ENCODE results near the gene CCDC3.
"Not testable (repeated sequence)": the region's sequence is repeated elsewhere in the genome, so short reads cannot be mapped to it uniquely, and the experiment has no call there.

Gene CCDC3

DNA sequence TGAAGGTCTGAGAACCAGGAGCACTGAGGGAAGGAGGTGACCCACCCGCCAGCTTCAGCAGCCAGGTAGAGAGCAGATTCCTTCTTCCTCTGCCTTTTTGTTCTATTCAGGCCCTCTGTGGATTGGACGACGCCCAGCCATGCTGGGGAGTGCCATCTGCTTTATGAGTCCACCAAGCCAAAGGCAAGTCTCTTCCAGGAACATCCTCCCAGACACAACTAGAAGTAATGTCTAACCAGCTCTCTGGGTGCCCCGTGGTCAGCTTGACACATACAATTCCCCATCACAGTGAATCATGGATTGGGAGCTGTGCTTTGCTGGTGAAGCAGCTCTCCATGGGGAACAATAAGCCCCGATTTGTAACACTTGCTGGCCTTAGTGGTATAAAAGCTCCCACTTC is 125.2 kb downstream of the CCDC3 start:
- no peak for DNase-seq

GRCh38 chr10:12875100-12875499 is 126.4 kb downstream of the CCDC3 start:
- no peak for DNase-seq

GRCh38 chr10:12874501-12874900 is 127.0 kb downstream of the CCDC3 start:
- DNase-seq = no peak

DNA sequence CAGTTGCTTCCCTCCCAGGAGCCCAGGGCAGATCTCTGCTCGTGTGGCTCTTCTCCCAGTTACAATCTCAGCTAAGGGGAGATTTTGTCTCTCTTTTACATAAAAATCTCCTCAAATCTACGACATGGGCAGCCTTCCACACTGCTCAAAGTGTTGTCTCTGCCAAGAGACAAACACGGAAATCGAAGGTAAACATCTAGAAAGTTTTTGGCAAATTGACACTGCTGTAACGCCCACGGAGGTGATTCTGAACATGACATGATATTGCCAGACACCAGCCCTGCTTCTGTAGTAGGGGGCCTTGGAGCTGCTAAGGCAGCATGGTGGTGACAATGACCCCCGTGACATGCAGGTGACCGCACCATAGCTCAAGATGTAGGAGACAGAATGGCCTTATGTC is 128.3 kb downstream of the CCDC3 start:
- no peak for DNase-seq

GRCh38 chr10:12872577-12872976 is 128.9 kb downstream of the CCDC3 start:
- no peak for DNase-seq

DNA sequence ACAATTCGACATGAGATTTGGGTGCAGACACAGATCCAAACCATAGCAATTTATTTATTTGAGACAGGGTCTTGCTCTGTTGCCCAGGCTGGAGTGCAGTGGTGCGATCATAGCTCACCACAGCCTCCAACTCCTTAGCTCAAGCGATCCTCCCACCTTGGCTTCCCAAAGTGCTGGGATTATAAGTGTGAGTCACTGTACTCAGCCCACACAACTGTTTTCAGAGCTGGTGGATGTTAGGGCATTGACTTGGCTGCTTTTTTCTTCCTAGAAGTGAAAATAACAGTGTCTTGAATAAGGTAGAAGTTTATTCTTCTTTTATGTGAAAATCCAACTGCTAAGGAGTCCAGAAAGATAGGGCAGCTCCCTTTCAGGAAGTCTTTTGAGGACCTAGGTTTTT is 132.1 kb downstream of the CCDC3 start:
- no peak for DNase-seq

GRCh38 chr10:12868229-12868628 is 133.3 kb downstream of the CCDC3 start:
- no peak for DNase-seq

GRCh38 chr10:12865515-12865914 is 136.0 kb downstream of the CCDC3 start:
- DNase-seq = not testable (repeated sequence)

GRCh38 chr10:12862459-12862858 is 139.1 kb downstream of the CCDC3 start:
- DNase-seq = no peak

DNA sequence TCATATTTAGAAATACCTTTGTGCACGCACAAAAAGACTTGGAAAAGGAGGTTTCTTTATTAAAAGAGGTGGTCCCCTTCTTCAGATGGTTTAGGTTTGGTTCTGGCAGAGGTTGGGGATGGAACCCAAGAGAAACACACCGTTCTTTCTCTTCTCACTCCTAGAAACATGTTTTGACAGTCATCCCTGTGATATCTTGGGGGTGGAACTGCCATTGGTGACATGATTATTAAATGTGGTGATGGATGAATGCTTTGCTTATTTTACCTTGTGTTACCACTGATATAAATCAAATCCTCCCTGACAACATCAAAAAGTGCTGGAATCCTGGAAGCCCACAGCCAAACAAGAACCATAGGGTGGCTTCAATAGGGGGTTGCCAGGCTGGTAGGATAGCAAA is 146.5 kb downstream of the CCDC3 start:
- no peak for DNase-seq

GRCh38 chr10:12852687-12853086 is 148.8 kb downstream of the CCDC3 start:
- no peak for DNase-seq

DNA sequence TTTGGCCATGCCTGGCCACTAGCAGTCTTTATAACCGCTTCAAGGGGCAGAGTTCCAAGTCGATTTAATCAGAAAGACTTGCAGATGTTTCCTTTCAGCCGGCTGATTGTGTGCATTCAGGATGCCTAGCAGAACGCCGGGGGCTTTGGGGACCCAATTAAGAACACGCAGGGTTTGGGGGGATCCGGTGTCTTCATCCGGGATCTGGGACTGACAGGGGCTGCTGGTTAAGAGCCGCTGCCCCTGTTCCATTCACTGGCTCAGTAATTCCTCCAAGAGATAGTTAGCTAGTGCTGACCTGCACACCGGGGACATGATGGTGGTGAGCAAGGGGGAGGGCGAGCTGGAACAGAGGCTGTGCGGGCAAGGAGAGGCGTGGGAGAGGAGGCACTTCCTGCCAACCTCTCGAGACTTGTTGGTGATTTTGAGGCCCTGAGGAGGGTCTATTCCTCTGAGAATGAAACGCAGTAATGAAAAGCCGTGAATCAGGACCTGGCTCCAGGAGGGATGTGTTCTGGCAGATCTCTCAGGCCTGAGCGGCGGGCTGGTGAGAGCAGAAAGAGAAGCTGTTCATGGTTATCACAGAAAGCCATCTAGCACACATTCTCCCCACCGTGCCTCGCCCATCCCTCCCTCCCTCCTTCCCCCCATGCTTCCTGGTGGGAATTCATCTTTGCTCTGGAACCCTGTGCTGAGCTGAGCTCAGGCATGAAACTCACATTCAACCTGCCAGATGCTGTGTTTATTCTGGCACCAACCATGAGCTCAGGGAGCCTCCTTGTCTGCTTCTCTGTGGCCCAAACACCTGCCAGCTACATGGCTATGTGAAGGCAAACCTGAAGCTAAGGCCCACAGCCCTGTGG is 152.0 kb downstream of the CCDC3 start:
- DNase-seq = no peak

GRCh38 chr10:12848439-12849173 is 152.9 kb downstream of the CCDC3 start:
- DNase-seq = no peak

- DNase-seq = no peak
Measured at GRCh38 chr10:12847361-12847975, 154.0 kb downstream of the CCDC3 start.

DNA sequence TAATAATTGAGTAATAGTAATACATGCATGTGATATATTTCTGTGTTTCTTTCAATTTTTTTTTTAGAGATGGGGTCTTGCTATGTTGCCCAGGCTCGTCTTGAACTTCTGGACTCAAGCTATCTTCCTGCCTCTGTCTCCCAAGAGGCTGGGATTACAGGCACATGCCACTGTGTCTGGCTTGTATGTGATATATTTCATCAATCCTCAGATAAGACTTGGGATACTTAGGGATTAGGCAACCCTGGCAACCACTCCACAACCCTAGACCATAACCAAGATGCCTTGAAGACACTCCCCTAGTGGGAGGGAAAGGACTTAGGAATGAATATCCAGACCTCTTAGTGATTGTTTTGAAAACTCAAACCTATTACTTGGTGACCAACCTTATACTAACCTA is 154.8 kb downstream of the CCDC3 start:
- no peak for DNase-seq

Measured in activated effector memory CD4-positive, alpha-beta T cell treated with anti-CD3 and anti-CD28 coated beads, Interleukin-2, amount 50 U/mL, for 16 hours (primary cell).